Lower leg skin (tissue), 4 donors: ENCODE measurements around the gene EVI5L. TPM values are rescaled to one million over a fixed set of nuclear protein-coding genes. Genes with fewer than 3 reads are reported as not detected.
"Not testable (repeated sequence)": the region's sequence is repeated elsewhere in the genome, so short reads cannot be mapped to it uniquely, and the experiment has no call there.

Experiments
- DNase-seq, 2 donors: peaks; one replicate each; pipeline ENCODE4 v3.0.0-alpha.2; 2019; ENCODE audit warnings: low spot score in 2 of 2
- H3K4me3 ChIP-seq: fragments of 200-600 bp; sonication (generic); 2 replicates; pipeline ENCODE4 v1.5.1; 2017; ENCODE audit warnings: mild to moderate bottlenecking, low read depth; ENCODE audit not compliant: poor library complexity, severe bottlenecking
- POLR2A ChIP-seq, 2 donors: fragments of 450-650 bp; IDR thresholded peaks; one replicate each; pipeline ENCODE4 v1.6.1; 2016 to 2017; ENCODE audit warnings: antibody characterized with exemption in 2 of 2, mild to moderate bottlenecking in 1 of 2, moderate library complexity in 1 of 2
- WGBS, 2 donors: methylation state at CpG; one replicate each; pipeline ENCODE4 v1.1.5; 2018; 5-methylcytosine and 5-hydroxymethylcytosine counted together
- intact Hi-C: fragments of 100-400 bp; cut with DNase I; formaldehyde crosslinking; loops from one replicate; pipeline ENCODE4 v1.15.0; 2023; ENCODE audit warnings: low total_unique reads
- total RNA-seq, 4 donors: library from RNA; depleted of rRNA; stranded (reverse); fragments of >200 nt; gene quantifications; one replicate each; pipeline ENCODE4 v1.1.0, GENCODE V29; 2016
- TF ChIP-seq, protein P1 (sequence below), 3 donors: fragments of 450-650 bp; IDR thresholded peaks; one replicate each; pipeline ENCODE4 v1.5.1; 2016; ENCODE audit warnings: antibody characterized with exemption in 3 of 3, mild to moderate bottlenecking in 3 of 3, moderate library complexity in 2 of 3

The EVI5L gene
- total RNA-seq, 4 donors from 2014 or later = 16.2 to 23.3 (median 20.0) TPM

DNA sequence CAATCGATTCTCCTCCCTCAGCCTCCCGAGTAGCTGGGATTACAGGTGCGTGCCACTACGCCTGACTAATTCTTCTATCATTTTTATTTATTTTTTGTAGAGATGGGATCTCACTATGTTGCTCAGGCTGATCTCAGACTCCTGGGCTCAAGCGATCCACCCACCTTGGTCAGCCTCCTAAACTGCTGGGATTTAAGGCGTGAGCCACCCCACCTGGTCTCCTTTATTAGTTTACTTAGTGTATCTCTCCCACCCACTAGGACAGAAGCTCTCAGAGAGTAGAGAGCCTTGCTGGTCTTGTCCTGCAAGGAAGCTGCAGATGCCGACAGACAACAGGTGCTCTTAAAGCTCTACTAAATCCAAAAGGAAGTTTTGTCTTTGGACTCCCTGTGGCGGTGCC is 55.8 kb downstream of the EVI5L start:
- DNase-seq = no peak
- TF ChIP-seq, protein P1, sequence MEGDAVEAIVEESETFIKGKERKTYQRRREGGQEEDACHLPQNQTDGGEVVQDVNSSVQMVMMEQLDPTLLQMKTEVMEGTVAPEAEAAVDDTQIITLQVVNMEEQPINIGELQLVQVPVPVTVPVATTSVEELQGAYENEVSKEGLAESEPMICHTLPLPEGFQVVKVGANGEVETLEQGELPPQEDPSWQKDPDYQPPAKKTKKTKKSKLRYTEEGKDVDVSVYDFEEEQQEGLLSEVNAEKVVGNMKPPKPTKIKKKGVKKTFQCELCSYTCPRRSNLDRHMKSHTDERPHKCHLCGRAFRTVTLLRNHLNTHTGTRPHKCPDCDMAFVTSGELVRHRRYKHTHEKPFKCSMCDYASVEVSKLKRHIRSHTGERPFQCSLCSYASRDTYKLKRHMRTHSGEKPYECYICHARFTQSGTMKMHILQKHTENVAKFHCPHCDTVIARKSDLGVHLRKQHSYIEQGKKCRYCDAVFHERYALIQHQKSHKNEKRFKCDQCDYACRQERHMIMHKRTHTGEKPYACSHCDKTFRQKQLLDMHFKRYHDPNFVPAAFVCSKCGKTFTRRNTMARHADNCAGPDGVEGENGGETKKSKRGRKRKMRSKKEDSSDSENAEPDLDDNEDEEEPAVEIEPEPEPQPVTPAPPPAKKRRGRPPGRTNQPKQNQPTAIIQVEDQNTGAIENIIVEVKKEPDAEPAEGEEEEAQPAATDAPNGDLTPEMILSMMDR (IDR thresholded peaks at IDR 0.05) = no peak
- TF ChIP-seq POLR2A (IDR thresholded peaks at IDR 0.05) = no peak
- WGBS, 2 donors = 91 to 92% methylated on average over 8 of the region's 8 CpGs
- H3K4me3 ChIP-seq = no peak overlapping the region
- intact Hi-C loops = no loop called here

DNA sequence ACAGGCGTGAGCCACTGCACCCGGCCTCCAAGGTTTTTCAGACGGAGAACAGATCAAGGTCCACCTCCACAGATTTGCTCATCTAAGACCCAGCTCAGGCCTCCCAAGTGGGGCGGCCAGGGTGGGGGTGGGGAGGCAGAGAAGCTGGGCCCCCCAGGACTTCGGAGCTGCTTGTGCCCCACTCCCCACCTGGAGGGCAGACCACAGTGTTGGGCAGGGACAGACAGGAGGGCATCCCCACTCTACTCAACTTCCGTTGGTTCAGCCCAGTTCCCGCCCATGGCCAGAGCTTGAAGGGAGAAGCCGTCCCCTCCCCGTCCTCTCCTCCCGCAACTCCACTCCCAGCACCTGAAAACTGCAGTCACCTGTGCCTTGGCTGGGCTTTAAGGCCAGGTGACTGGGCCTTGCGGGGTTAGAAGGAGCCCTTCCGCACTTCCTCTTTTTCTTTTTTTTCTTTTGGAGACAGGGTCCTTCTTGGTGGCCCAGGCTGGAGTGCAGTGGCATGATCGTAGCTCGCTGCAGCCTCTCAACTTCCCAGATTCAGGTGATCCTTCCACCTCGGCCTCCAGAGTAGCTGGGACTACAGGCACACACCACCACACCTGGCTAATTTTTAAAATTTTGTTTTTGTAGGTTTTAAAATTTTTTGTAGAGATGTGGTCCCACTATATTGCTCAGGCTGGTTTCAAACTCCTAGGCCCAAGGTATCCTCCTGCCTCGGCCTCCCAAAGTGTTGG is 57.6 kb downstream of the EVI5L start:
- TF ChIP-seq, protein P1 (IDR thresholded peaks at IDR 0.05) = no peak
- TF ChIP-seq POLR2A (IDR thresholded peaks at IDR 0.05) = no peak
- no peak overlapping the region for H3K4me3 ChIP-seq
- DNase-seq = no peak
- intact Hi-C loops = no loop called here
- WGBS, 2 donors = 83 to 89% methylated on average over 16 of the region's 16 CpGs

DNA sequence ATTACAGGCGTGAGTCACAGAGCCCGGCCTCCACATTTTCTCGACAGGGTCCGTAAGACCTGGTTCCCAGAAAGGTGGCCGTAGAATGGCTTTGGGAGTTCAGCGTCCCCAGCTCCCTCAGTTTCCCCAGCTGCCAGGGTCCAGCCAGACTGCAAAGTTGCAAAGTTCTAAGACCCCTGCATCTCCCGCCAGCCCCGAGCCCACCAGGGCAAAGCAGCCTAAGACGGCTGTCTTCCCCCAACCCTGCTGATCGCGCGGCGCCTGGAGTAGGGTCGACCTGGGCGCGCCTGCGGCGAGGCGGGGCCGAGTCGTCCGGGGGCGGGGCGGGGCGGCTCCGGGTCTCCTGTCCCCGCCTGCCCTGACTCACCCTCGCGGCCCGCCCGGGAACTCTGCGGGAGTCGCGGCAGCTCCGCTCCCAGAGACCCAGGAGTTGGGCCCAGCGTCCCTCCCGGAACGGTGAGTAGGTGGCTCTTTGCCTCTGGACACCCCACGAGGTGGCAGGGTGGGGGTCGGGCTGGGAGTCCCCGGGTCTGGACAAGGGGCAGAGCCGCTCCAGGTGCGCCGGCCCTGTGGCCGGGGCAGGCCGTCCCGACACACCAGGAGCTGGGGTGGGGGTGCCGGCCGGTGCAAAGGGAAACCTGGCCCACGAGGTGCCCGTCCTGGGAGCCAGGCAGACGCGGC is 58.3 kb downstream of the EVI5L start, which contains the start of gene LRRC8E:
Gene LRRC8E, plus strand, starts transcription at position 366 of the 681 bp plus-strand sequence. CDS start 7,094 bp downstream, outside the sequence.
- no peak for TF ChIP-seq POLR2A (IDR thresholded peaks at IDR 0.05)
- TF ChIP-seq, protein P1 (IDR thresholded peaks at IDR 0.05) = no peak
- H3K4me3 ChIP-seq = peak within 1 kb of the TSS; percentile 44
- WGBS, 2 donors = 16% methylated on average over 13 to 21 of the region's 53 CpGs
- peak in 1 of 2 donors; percentile 91 for DNase-seq
- intact Hi-C loops = no loop called here

DNA sequence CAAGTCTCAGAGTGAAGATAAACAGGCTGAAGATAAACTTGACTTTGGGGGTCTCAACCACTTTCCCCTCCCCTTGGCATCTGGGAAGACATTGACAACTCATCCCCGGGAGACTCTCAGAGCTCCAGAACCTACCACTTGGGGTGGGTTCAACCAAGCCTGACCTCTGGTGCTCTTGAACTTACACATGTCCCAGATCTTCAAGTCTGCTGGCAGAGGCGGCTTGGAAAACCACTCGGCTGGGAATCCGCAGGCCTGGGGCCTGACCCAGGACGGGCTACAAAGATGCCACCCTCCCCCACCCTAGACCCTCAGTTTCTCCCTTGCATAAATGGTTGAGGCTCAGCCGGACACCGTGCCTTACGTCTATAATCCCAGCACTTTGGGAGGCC is 58.8 kb downstream of the EVI5L start:
- H3K4me3 ChIP-seq = peak overlapping the region; percentile 44
- intact Hi-C loops = no loop called here
- DNase-seq = no peak
- TF ChIP-seq, protein P1 (IDR thresholded peaks at IDR 0.05) = no peak
- no peak for TF ChIP-seq POLR2A (IDR thresholded peaks at IDR 0.05)
- 38 to 47% methylated on average over 7 to 8 of the region's 8 CpGs for WGBS, 2 donors

DNA sequence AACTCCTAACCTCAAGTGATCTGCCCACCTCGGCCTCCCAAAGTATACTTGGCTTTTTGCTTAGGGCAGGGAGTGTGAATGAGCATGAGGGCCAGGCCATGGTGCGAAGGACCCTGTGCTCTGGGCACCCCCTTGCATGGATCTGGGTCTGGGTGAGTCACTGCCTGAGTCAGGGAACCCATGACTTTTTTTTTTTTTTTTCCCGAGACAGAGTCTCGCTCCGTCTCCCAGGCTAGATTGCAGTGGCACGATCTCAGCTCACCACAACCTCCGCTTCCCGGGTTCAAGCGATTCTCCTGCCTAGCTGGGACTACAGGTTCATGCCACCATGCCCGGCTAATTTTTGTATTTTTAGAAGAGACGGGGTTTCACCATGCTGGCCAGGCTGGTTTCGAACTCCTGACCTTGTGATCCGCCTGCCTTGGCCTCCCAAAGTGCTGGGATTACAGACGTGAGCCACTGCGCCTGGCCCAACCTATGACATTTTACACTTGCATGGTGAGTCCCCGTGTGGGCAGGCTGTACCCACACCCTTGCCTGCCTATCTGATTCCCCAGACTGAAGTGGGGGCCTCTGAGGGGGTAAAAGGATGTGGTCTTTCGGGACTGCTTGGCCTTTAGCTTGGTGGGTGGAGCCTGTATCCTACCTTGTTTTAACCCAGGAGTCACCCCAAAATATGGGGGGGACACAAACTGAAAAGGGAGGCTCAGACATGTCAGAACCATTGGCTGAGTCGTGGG is 63.5 kb downstream of the EVI5L start:
- intact Hi-C loops = not testable (repeated sequence)

More for the DNA sequence above, 63.5 kb downstream of the EVI5L start:
- 77 to 85% methylated on average over 18 of the region's 18 CpGs for WGBS, 2 donors
- not testable (repeated sequence) for DNase-seq, H3K4me3 ChIP-seq
